RWPE1 (cell line): ENCODE measurements around the gene TMEM161B.

Experiments
- CTCF ChIA-PET: fragments of 350-600 bp; sonication (Branson Sonifier 250); formaldehyde crosslinking; extraction: SDS; loops from one replicate; lab custom pipeline; 2021; lab: Yijun Ruan, JAX
- POLR2A ChIA-PET: fragments of 400-600 bp; formaldehyde crosslinking; extraction: SDS; loops from one replicate; lab custom pipeline; 2020; ENCODE audit warnings: antibody characterized with exemption; ENCODE audit not compliant: low non-redundant PET; lab: Yijun Ruan, JAX
- DNase-seq: peaks from one replicate; pipeline ENCODE4 v3.0.0; 2012; ENCODE audit warnings: low spot score
- H3K27ac ChIP-seq: fragments of 450-650 bp; 2 replicates; pipeline ENCODE4 v1.5.1; 2017
- CTCF ChIP-seq: fragments of 450-650 bp; conservative IDR thresholded peaks from 2 replicates; pipeline ENCODE4 v1.5.1; 2017; ENCODE audit warnings: low read depth, mild to moderate bottlenecking

TMEM161B gene

GRCh38 chr5:88254320-88254719, 14.3 kb downstream of the TMEM161B start:
- POLR2A ChIA-PET = no interaction called here
- no peak for TF ChIP-seq CTCF
- CTCF ChIA-PET = no interaction called here
- no peak for DNase-seq
- no peak overlapping the region for H3K27ac ChIP-seq

GRCh38 chr5:88251048-88251711, 17.5 kb downstream of the TMEM161B start:
- ChIA-PET POLR2A (no interaction called here), CTCF (interaction anchor here (0.7 kb wide), 1 partner anchor 186 kb away, joined by 3 read pairs; no protein-coding TSS in a partner anchor)
- DNase-seq = no peak
- TF ChIP-seq CTCF = no peak
- H3K27ac ChIP-seq = no peak overlapping the region

GRCh38 chr5:88250010-88250409, 18.6 kb downstream of the TMEM161B start:
- no peak overlapping the region for H3K27ac ChIP-seq
- DNase-seq = no peak
- TF ChIP-seq CTCF = no peak
- ChIA-PET CTCF (interaction anchor here (0.6 kb wide), 1 partner anchor 414 kb away, joined by 3 read pairs; no protein-coding TSS in a partner anchor), POLR2A (no interaction called here)

GRCh38 chr5:88248743-88249540, 19.7 kb downstream of the TMEM161B start:
- CTCF ChIA-PET = interaction anchor here (0.6 to 0.7 kb wide), 2 partner anchors 16 to 412 kb away, joined by 3 to 12 read pairs; no protein-coding TSS in a partner anchor
- DNase-seq = no peak
- POLR2A ChIA-PET = no interaction called here
- H3K27ac ChIP-seq = no peak overlapping the region
- no peak for TF ChIP-seq CTCF

GRCh38 chr5:88248094-88248493, 20.6 kb downstream of the TMEM161B start:
- no peak overlapping the region for H3K27ac ChIP-seq
- CTCF ChIA-PET = no interaction called here
- DNase-seq = no peak
- TF ChIP-seq CTCF = no peak
- POLR2A ChIA-PET = no interaction called here

GRCh38 chr5:88245893-88246244, 22.8 kb downstream of the TMEM161B start:
- H3K27ac ChIP-seq = no peak overlapping the region
- DNase-seq = no peak
- ChIA-PET POLR2A (no interaction called here), CTCF (interaction anchor here (0.7 kb wide), 1 partner anchor 464 kb away, joined by 3 read pairs; no protein-coding TSS in a partner anchor)
- TF ChIP-seq CTCF = no peak
